Loucy (cell line): ENCODE data around the gene TNRC6C.

Experiments used
- EZH2phosphoT487 ChIP-seq: fragments of 200-600 bp; IDR thresholded peaks from 2 replicates; pipeline ENCODE4 v1.6.1; 2018; ENCODE audit warnings: antibody characterized with exemption, mild to moderate bottlenecking, moderate library complexity, borderline replicate concordance
- TF ChIP-seq, protein P1 (sequence below): fragments of 200-600 bp; sonication (generic); conservative IDR thresholded peaks from 2 replicates; pipeline ENCODE4 v1.5.1; 2014; ENCODE audit warnings: mild to moderate bottlenecking, antibody characterized with exemption, low read length

DNA sequence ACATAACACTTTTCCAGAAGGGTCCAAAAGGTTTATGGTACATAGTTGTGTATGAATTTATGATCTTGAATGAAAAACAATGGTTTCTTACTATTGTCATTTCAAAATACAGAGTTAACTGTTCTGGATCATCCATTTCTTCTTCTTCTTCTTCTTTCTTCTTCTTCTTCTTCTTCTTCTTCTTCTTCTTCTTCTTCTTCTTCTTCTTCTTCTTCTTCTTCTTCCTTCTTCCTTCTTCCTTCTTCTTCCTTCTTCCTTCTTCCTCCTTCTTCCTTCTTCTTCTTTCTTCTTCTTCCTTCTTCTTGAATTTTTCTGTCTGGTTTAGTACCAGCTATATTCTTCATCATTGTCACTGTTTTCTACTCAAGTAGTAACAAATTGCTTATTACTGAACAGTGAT, 47.8 kb downstream of the TNRC6C start:
- TF ChIP-seq, protein P1, sequence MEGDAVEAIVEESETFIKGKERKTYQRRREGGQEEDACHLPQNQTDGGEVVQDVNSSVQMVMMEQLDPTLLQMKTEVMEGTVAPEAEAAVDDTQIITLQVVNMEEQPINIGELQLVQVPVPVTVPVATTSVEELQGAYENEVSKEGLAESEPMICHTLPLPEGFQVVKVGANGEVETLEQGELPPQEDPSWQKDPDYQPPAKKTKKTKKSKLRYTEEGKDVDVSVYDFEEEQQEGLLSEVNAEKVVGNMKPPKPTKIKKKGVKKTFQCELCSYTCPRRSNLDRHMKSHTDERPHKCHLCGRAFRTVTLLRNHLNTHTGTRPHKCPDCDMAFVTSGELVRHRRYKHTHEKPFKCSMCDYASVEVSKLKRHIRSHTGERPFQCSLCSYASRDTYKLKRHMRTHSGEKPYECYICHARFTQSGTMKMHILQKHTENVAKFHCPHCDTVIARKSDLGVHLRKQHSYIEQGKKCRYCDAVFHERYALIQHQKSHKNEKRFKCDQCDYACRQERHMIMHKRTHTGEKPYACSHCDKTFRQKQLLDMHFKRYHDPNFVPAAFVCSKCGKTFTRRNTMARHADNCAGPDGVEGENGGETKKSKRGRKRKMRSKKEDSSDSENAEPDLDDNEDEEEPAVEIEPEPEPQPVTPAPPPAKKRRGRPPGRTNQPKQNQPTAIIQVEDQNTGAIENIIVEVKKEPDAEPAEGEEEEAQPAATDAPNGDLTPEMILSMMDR = no peak
- no peak for TF ChIP-seq EZH2phosphoT487
